HK-2 (cell line): ENCODE measurements around the gene PRKCE.
"Not testable (repeated sequence)": the region's sequence is repeated elsewhere in the genome, so short reads cannot be mapped to it uniquely, and the experiment has no call there.

Experiments
- DNase-seq: peaks from one replicate; pipeline ENCODE4 v3.0.0-alpha.2; 2018; ENCODE audit not compliant: unreplicated experiment

Gene PRKCE

DNA sequence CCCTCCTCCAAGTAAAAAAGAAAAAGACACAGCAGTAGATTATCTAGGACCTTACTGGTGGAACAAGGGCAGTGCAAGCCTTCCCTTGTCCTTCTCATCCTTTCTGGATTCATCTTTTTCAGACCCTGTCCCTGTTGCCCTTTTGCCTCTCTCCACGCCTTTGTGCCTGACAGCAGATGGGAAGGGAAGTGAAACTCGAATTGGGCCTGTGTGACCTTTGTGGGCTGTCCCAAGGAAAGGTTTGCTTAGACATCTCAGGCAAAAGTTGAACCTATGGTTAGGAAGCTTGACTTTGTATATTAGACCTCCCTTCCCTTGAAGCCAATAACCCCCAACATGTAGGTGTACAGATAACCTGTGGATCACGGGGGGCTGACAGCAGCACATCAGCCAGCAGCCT is 185.3 kb downstream of the PRKCE start:
- no peak for DNase-seq

GRCh38 chr2:45837812-45838341 is 186.4 kb downstream of the PRKCE start:
- DNase-seq: no peak

DNA sequence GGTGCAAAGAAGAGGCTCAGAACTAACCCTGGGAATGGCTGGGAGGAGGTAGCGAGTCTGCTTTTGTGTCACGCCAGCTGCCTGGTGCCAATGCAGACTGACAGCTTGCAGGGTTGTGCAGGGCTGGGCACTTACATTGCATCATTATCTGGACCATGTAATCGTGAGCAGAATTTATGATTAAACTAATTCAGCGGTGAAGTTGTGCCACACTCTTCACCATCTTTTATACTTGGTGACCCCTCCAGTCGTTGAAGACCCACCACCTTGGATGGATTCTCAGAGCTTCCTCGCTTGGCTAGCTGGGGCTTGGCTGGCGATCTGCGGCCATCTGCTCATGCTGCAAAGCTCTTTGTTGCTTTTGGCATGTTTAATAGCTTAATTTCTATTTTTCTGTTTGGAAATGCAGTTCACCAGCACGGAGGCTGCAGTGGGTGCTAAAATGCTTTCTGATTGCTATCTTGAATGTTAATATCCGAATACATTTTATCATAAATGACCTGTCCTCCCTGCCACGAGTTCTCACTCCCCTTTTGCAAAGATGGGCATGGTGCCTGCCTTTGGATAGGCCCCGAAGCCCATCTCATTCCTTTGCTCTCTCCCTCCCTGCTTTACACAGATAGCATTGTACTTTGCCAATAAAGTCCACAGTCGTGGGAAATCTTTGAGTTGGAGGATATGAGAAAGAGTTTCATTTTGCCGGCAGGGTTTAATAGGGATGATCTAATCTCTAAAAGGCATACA is 188.2 kb downstream of the PRKCE start:
- DNase-seq: no peak

- DNase-seq: no peak
These were observed 189.0 kb downstream of the PRKCE start for GRCh38 chr2:45840481-45840880.

- no peak for DNase-seq
These were observed 190.4 kb downstream of the PRKCE start for GRCh38 chr2:45841752-45842407.

GRCh38 chr2:45843136-45843535 is 191.7 kb downstream of the PRKCE start:
- DNase-seq: no peak

GRCh38 chr2:45844796-45845457 is 193.5 kb downstream of the PRKCE start:
- no peak for DNase-seq

DNA sequence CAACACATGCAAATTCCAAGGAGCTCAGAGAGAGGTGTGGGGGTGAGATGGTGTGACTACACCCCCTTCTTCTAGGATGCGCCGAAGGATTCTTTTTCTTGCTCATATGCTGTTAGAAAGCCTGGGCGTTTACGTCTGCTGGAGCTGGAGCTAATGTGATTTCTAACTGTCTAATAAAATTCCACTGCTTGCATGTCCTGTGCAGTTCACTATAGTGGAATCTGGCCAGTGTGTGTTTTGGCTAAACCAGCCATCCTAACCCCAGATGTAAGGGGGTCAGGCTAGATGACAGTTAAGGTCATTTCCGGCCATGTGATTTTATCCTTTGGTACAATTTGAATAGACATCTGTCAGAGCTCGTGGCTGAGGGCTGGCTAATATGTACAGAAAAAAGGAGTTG is 194.1 kb downstream of the PRKCE start:
- DNase-seq: no peak

DNA sequence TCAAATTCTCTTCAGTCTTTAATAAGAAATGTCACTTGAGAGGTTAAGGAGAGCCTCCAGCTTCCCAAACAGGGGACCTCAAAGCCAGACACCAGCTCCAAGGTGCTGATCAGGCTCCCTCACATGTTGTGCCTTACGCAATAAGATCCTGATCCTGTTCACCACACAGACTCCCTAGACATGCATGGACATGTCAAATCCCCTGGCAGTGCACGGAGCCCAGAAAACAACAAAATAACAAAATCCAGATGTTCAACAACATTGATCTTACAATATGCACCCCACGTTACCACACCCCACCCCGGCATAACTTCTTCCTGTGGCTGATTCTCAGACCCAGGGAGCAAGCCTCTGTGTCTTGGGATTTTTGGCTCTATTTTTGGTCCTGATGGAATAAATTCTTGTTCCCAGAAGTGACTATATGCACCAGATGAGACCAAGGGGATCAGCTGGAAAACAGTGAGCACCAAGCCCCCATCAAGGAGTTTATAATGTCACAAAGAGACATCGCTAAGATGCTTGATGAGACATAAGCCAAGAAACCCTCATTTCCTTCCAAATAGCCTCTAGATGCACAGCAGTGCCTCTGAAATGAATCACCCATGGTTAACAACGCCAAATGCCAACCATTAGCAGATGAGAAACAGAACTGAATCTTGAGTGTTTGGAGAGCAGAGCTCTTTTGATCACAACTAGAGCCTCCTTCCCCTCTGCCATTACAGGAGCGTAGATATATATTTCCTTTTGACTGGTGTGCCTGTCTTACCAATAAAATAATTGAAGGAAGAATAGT is 198.2 kb downstream of the PRKCE start:
- no peak for DNase-seq

GRCh38 chr2:45850558-45850957 is 199.1 kb downstream of the PRKCE start:
- DNase-seq: no peak

DNA sequence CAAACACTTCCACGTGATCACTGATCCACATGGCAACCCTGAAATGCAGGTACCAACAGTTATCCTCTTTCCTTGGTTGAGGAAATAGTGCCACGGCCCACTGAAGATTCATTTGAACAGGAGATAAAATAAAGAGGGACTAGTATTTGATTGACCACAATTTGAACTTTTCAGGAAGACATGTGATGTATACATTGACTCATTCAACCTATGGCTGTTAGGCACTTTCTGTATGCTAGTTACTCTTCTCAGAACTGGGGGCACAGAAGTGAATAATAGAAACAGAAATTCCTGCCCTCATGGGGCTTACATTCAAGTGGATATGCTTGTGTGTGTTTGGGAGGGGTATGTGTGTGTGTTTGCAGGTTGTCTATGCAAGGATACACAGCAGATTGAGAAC is 199.6 kb downstream of the PRKCE start:
- DNase-seq: no peak

- DNase-seq: peak; percentile 14
These were observed 200.3 kb downstream of the PRKCE start for GRCh38 chr2:45851576-45852304.

- no peak for DNase-seq
These were observed 201.1 kb downstream of the PRKCE start for GRCh38 chr2:45852450-45853150.

GRCh38 chr2:45855374-45855773 is 203.9 kb downstream of the PRKCE start:
- DNase-seq: no peak

DNA sequence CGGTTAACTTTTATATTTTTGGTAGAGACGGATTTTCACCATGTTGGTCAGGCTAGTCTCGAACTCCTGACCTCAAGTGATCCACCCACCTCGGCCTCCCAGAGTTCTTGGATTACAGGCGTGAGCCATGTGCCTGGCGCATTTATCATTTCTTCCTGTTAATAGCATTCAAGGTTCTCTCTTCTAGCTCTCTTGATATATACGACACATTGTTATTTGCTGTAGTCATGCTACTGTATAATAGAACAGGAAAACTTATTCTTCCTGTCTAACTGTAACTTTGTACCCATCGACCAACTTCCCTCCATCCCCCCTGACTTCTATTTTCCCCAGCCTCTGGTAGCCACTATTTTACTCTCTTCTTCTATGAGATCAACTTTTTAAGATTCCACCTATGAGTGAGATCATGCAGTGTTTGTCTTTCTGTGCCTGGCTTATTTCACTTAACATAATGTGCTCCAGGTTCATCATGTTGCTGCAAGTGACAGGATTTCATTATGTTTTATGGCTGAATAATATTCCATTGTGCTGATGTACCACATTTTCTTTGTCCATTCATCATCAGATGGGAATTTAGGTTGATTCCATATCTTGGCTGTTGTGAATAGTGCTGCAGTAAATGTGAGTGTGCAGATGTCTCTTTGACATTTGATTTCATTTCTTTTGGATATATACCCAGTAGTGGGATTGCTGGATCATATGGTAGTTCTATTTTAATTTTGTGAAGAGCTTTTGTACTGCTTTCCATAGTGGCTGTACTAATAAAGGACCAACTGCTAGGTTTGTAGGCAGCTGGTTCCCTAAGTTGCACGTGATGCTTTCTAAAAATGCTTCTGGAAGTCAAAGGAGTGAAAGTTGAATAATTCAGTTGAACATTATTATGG is 205.2 kb downstream of the PRKCE start:
- DNase-seq: no peak

GRCh38 chr2:45857275-45857609 is 205.8 kb downstream of the PRKCE start:
- DNase-seq: no peak

GRCh38 chr2:45857867-45858520 is 206.5 kb downstream of the PRKCE start:
- no peak for DNase-seq

GRCh38 chr2:45858872-45859271 is 207.4 kb downstream of the PRKCE start:
- DNase-seq: not testable (repeated sequence)

DNA sequence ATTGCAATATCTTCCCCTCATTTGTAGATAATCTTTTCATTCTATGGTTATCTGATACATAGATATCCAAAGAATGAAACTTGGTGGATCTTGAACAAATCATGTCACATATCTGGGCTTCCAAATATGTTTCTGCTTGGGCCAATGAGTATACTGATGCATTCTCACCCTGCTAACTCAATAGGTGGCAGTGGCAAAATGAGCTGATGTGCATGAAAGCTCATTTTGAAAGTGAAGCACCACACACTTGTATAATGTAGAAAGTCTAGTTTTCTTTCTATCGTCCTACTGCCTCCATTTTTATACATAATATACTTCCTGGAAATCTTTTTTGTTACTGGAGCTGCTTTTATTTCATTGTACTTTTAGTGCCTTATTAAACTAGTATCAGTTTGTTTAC is 208.2 kb downstream of the PRKCE start:
- DNase-seq: no peak
